H1 (cell line): ENCODE results near the gene HDLBP. TPM values are rescaled to one million over a fixed set of nuclear protein-coding genes. Genes with fewer than 3 reads are reported as not detected.

Experiments
- CTCF ChIA-PET: fragments of 300-600 bp; sonication (Branson Sonifier 250); formaldehyde crosslinking; loops from one replicate; lab custom pipeline; 2021; ENCODE audit not compliant: partially characterized antibody; lab: Charles Lee
- POLR2A ChIA-PET: fragments of 300-600 bp; sonication (Branson Sonifier 250); formaldehyde crosslinking; loops from one replicate; lab custom pipeline; 2021; ENCODE audit warnings: inconsistent platforms; ENCODE audit not compliant: partially characterized antibody; lab: Charles Lee
- DNase-seq, 2 experiments: peaks; one replicate each; pipeline versions ENCODE4 v3.0.0 to v3.0.0-alpha.2; 2010 to 2022; ENCODE audit warnings: low spot score in 2 of 2, low read depth in 1 of 2, mixed read lengths in 1 of 2
- FAIRE-seq: peaks from 2 replicates; lab custom pipeline; 2011; peaks lifted over from hg19 to GRCh38; lab: Jason Lieb, UNC
- H2AFZ ChIP-seq: 2 replicates; pipeline ENCODE4 v1.8.1; 2012; ENCODE audit warnings: low read length, inconsistent platforms
- H2AK5ac ChIP-seq: 2 replicates; pipeline ENCODE4 v1.6.1; 2013; ENCODE audit warnings: low read depth, low read length
- H2BK120ac ChIP-seq: replicated peaks from 2 replicates; pipeline ENCODE3; 2013; ENCODE audit warnings: low read depth, low read length, inconsistent platforms
- H2BK12ac ChIP-seq: 2 replicates; pipeline ENCODE4 v1.6.1; 2013; ENCODE audit warnings: low read depth, low read length
- H2BK15ac ChIP-seq: 2 replicates; pipeline ENCODE4 v1.6.1; 2013; ENCODE audit warnings: low read length
- H2BK20ac ChIP-seq: 2 replicates; pipeline ENCODE4 v1.6.1; 2013; ENCODE audit warnings: low read length
- H2BK5ac ChIP-seq: 2 replicates; pipeline ENCODE4 v1.6.1; 2013; ENCODE audit warnings: low read depth, low read length
- H3K14ac ChIP-seq: 2 replicates; pipeline ENCODE4 v1.6.1; 2013; ENCODE audit warnings: inconsistent platforms; ENCODE audit not compliant: insufficient read length
- H3K18ac ChIP-seq: 2 replicates; pipeline ENCODE4 v1.6.1; 2013; ENCODE audit warnings: low read length; ENCODE audit errors: extremely low read depth
- H3K23ac ChIP-seq: 2 replicates; pipeline ENCODE4 v1.6.1; 2013; ENCODE audit warnings: inconsistent platforms; ENCODE audit not compliant: insufficient read length
- H3K23me2 ChIP-seq: 2 replicates; pipeline ENCODE4 v1.6.1; 2013; ENCODE audit warnings: low read depth, low read length
- H3K27ac ChIP-seq: 2 replicates; pipeline ENCODE4 v1.6.1; 2011; ENCODE audit warnings: low read depth, low read length, inconsistent platforms
- H3K27me3 ChIP-seq, 4 experiments: replicated peaks in 1 of 4; 1 replicate in 1 of 4; 2 replicates in 3 of 4; pipeline versions ENCODE4 v1.6.1 to v1.8.1; 2011 to 2013; ENCODE audit warnings: low read length in 3 of 4, mild to moderate bottlenecking in 3 of 4, inconsistent platforms in 2 of 4, mixed read lengths in 2 of 4, moderate library complexity in 1 of 4; ENCODE audit not compliant: control insufficient read depth in 3 of 4, insufficient read depth in 3 of 4; ENCODE audit errors: extremely low read depth in 1 of 4
- H3K36me3 ChIP-seq, 4 experiments: 2 replicates each; pipeline versions ENCODE4 v1.6.1 to v1.8.1; 2011 to 2013; ENCODE audit warnings: mild to moderate bottlenecking in 4 of 4, low read length in 3 of 4, moderate library complexity in 2 of 4, control low read depth in 1 of 4, inconsistent platforms in 1 of 4; ENCODE audit not compliant: insufficient read depth in 4 of 4, control insufficient read depth in 2 of 4
- H3K4ac ChIP-seq: replicated peaks from 2 replicates; pipeline ENCODE3; 2013; ENCODE audit warnings: low read length, low read depth, mixed read lengths, inconsistent platforms; ENCODE audit not compliant: insufficient read length
- H3K4me1 ChIP-seq, 4 experiments: replicated peaks in 1 of 4; 1 replicate in 1 of 4; 2 replicates in 3 of 4; pipeline versions ENCODE4 v1.6.1 to v1.8.1; 2011 to 2013; ENCODE audit warnings: low read length in 3 of 4, inconsistent platforms in 2 of 4, mixed read lengths in 1 of 4; ENCODE audit not compliant: insufficient read depth in 4 of 4, control insufficient read depth in 3 of 4
- H3K4me2 ChIP-seq, 2 experiments: 2 replicates each; pipeline versions ENCODE4 v1.6.1 to v1.8.1; 2011 to 2013; ENCODE audit warnings: low read depth in 2 of 2, low read length in 2 of 2, control low read depth in 1 of 2, inconsistent platforms in 1 of 2, mild to moderate bottlenecking in 1 of 2; ENCODE audit not compliant: insufficient read depth in 1 of 2
- H3K4me3 ChIP-seq, 4 experiments: fragments of 200-600, 300-600 bp in 1 of 4; sonication (generic), shearing (Covaris generic), sonication (Bioruptor Twin) in 1 of 4; 2 replicates each; pipeline versions ENCODE4 v1.5.1 to v1.8.1; 2011 to 2016; ENCODE audit warnings: low read length in 4 of 4, low read depth in 3 of 4, control low read depth in 2 of 4, inconsistent platforms in 2 of 4, mild to moderate bottlenecking in 2 of 4, mixed read lengths in 1 of 4, moderate library complexity in 1 of 4; ENCODE audit not compliant: insufficient read depth in 2 of 4; ENCODE audit errors: extremely low read depth in 1 of 4
- H3K56ac ChIP-seq: replicated peaks from 2 replicates; pipeline ENCODE3; 2013; ENCODE audit warnings: low read depth, mild to moderate bottlenecking, mixed read lengths, low read length, inconsistent platforms; ENCODE audit not compliant: insufficient read length
- H3K79me1 ChIP-seq: 2 replicates; pipeline ENCODE4 v1.6.1; 2013; ENCODE audit warnings: low read depth, low read length, control low read depth
- H3K79me2 ChIP-seq, 2 experiments: 2 replicates each; pipeline versions ENCODE4 v1.6.1 to v1.8.1; 2012 to 2013; ENCODE audit warnings: low read length in 2 of 2, mild to moderate bottlenecking in 2 of 2, inconsistent platforms in 1 of 2; ENCODE audit not compliant: insufficient read depth in 2 of 2, control insufficient read depth in 1 of 2
- H3K9ac ChIP-seq, 4 experiments: replicated peaks in 1 of 4; 1 replicate in 1 of 4; 2 replicates in 3 of 4; pipeline versions ENCODE4 v1.6.1 to v1.8.1; 2011 to 2013; ENCODE audit warnings: low read depth in 3 of 4, low read length in 3 of 4, control low read depth in 2 of 4, mild to moderate bottlenecking in 2 of 4, moderate library complexity in 2 of 4, inconsistent platforms in 1 of 4; ENCODE audit errors: extremely low read depth in 1 of 4
- H3K9me3 ChIP-seq, 2 experiments: 2 replicates each; pipeline versions ENCODE4 v1.6.1 to v1.8.1; 2012 to 2013; ENCODE audit warnings: mild to moderate bottlenecking in 2 of 2, moderate library complexity in 2 of 2, control low read depth in 1 of 2, inconsistent platforms in 1 of 2, low read depth in 1 of 2, low read length in 1 of 2, mixed read lengths in 1 of 2; ENCODE audit not compliant: insufficient read depth in 2 of 2
- H4K20me1 ChIP-seq, 2 experiments: replicated peaks in 1 of 2; 2 replicates each; pipeline versions ENCODE3 to v1.8.1; 2011 to 2013; ENCODE audit warnings: inconsistent platforms in 2 of 2, low read length in 2 of 2, mild to moderate bottlenecking in 1 of 2; ENCODE audit not compliant: insufficient read depth in 2 of 2, control insufficient read depth in 1 of 2
- H4K5ac ChIP-seq: 2 replicates; pipeline ENCODE4 v1.6.1; 2013; ENCODE audit warnings: low read length, low read depth, mixed read lengths, inconsistent platforms; ENCODE audit not compliant: insufficient read length
- H4K8ac ChIP-seq: 2 replicates; pipeline ENCODE4 v1.8.0; 2013; ENCODE audit warnings: mild to moderate bottlenecking, moderate library complexity, low read length, inconsistent platforms; ENCODE audit not compliant: insufficient read depth; ENCODE audit errors: extremely low read depth
- H4K91ac ChIP-seq: replicated peaks from 2 replicates; pipeline ENCODE3; 2013; ENCODE audit warnings: low read length, mixed read lengths, inconsistent platforms; ENCODE audit not compliant: insufficient read length
- BACH1 ChIP-seq: IDR thresholded peaks from 2 replicates; pipeline ENCODE4 v1.6.1; 2012; ENCODE audit warnings: low read length, improper control_type of control experiment
- BCL11A ChIP-seq, 2 experiments: IDR thresholded peaks; one replicate each; pipeline ENCODE4 v1.6.1; 2011; ENCODE audit warnings: low read depth in 2 of 2, low read length in 2 of 2, mild to moderate bottlenecking in 2 of 2
- CTBP2 ChIP-seq: IDR thresholded peaks from 2 replicates; pipeline ENCODE4 v1.7.0; 2011; ENCODE audit warnings: borderline replicate concordance, mild to moderate bottlenecking, moderate library complexity, mixed read lengths, low read length; ENCODE audit not compliant: insufficient read depth, insufficient read length
- KDM1A ChIP-seq: fragments of 200-600, 300-600 bp; sonication (generic); IDR thresholded peaks from 2 replicates; pipeline ENCODE4 v1.7.1; 2016; ENCODE audit warnings: mild to moderate bottlenecking, low read length, borderline replicate concordance
- NRF1 ChIP-seq: IDR thresholded peaks from 2 replicates; pipeline ENCODE4 v1.6.1; 2011; ENCODE audit warnings: mild to moderate bottlenecking, low read depth, low read length, improper control_type of control experiment
- PHF8 ChIP-seq: fragments of 200-600 bp; sonication (generic); conservative IDR thresholded peaks from 2 replicates; pipeline ENCODE4 v1.7.1; 2012; ENCODE audit warnings: low read depth, mild to moderate bottlenecking, inconsistent platforms, low read length, moderate library complexity
- RFX5 ChIP-seq: IDR thresholded peaks from 2 replicates; pipeline ENCODE4 v1.6.1; 2011; ENCODE audit warnings: low read depth, low read length, improper control_type of control experiment, borderline replicate concordance
- SP2 ChIP-seq: IDR thresholded peaks from 2 replicates; pipeline ENCODE4 v1.6.1; 2012; ENCODE audit warnings: mild to moderate bottlenecking, low read length, inconsistent platforms
- TBP ChIP-seq: IDR thresholded peaks from 2 replicates; pipeline ENCODE4 v1.6.1; 2011; ENCODE audit warnings: low read depth, low read length, improper control_type of control experiment
- WGBS, 2 experiments: shearing (Covaris generic) in 1 of 2; methylation state at CpG; one replicate each; pipeline versions ENCODE4 v1.1.6 to v1.1.7; 2013 to 2015; ENCODE audit warnings: low lambda C conversion rate in 2 of 2, mixed read lengths in 2 of 2, inconsistent platforms in 1 of 2, low coverage in 1 of 2, missing lambda C conversion rate in 1 of 2; ENCODE audit not compliant: insufficient replicate concordance in 2 of 2, insufficient coverage in 1 of 2, insufficient read length in 1 of 2; ENCODE audit errors: extremely low coverage in 1 of 2, missing lambda C conversion rate in 1 of 2; 5-methylcytosine and 5-hydroxymethylcytosine counted together
- polyA plus RNA-seq, 7 experiments: library from polyadenylated mRNA; depleted of rRNA in 3 of 7; stranded (reverse) in 5 of 7; unstranded in 2 of 7; fragments of >200 nt in 5 of 7; fragments of 200-250 nt in 2 of 7; gene quantifications; 1 replicate in 5 of 7; 2 replicates in 1 of 7; 4 replicates in 1 of 7; pipeline versions ENCODE4 v1.2.1 to v1.2.3, GENCODE V29; 2011 to 2013; ENCODE audit warnings: missing spikeins in 2 of 7, mixed read lengths in 2 of 7
- total RNA-seq: library from RNA; stranded (reverse); fragmentation: NEBNext Ultra II Directional; extraction: Animal tissue kit (Norgen Biotek cat#: 25700); gene quantifications from 2 replicates; pipeline ENCODE4 v1.2.1, GENCODE V29; 2021
- TF ChIP-seq, protein P1 (sequence below): IDR thresholded peaks from 2 replicates; pipeline ENCODE4 v1.6.1; 2011; ENCODE audit warnings: low read depth, mild to moderate bottlenecking, low read length; ENCODE audit not compliant: insufficient read depth

HDLBP gene
- total and polyA plus RNA-seq, 2 of the 8 experiments (the other 6 are each of a cell fraction or from before 2014, with no cell fraction given), result 185 to 360 TPM

GRCh38 chr2:241227594-241227993 is 87.9 kb downstream of the HDLBP start:
- Histone ChIP-seq H2BK5ac (no peak overlapping the region), H3K14ac (no peak overlapping the region), H2BK20ac (no peak overlapping the region), H2BK120ac (no peak overlapping the region), H3K4me1 (no peaks in the 10 kb centered on the region; a peak in 1 of 7 replicates), H3K4ac (no peak overlapping the region), H3K36me3 (peaks cover 11 to 38% (median 28%) of the 10 kb centered on the region in 4 experiments; a peak in 7 of 8 replicates), H3K23me2 (no peaks in the 10 kb centered on the region), H3K27ac (no peak overlapping the region)
- no peak for FAIRE-seq
- POLR2A ChIA-PET, result interaction anchor here (0.6 to 1.3 kb wide), 3 partner anchors 11 to 131 kb away, joined by 3 read pairs; no protein-coding TSS in a partner anchor
- WGBS, 2 experiments, result 87% methylated on average over 8 of the region's 8 CpGs; no CpG with 5 or more reads in 1 of the 2 experiments
- no peak for TF ChIP-seq TBP
- no peak for TF ChIP-seq NRF1
- TF ChIP-seq, protein P1, sequence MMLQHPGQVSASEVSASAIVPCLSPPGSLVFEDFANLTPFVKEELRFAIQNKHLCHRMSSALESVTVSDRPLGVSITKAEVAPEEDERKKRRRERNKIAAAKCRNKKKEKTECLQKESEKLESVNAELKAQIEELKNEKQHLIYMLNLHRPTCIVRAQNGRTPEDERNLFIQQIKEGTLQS, result no peak
- no peak for TF ChIP-seq BCL11A (IDR thresholded peaks at IDR 0.05; ENCODE audit: low read depth in 2 of 2, low read length in 2 of 2)
- no peak for TF ChIP-seq SP2
- TF ChIP-seq PHF8, result no peak
- TF ChIP-seq CTBP2, result no peak
- no peak for TF ChIP-seq BACH1
- no peak for TF ChIP-seq KDM1A
- no peak for TF ChIP-seq RFX5
- TF ChIP-seq, all 59 proteins: peak for 0
- Histone ChIP-seq H3K4me2 (no peak overlapping the region), H2BK15ac (no peak overlapping the region), H3K18ac (no peak overlapping the region), H3K79me1 (peaks cover 3% of the 10 kb centered on the region; the same call in 1 of the 2 replicates), H4K91ac (no peak overlapping the region), H4K20me1 (peaks cover 20 to 30% of the 10 kb centered on the region in 2 experiments), H3K23ac (no peak overlapping the region), H3K9ac (no peak overlapping the region), H2AK5ac (no peak overlapping the region), H3K56ac (no peak overlapping the region), H3K27me3 (no peaks in the 10 kb centered on the region), H3K9me3 (no peaks in the 10 kb centered on the region), H2AFZ (no peak overlapping the region), H3K4me3 (no peak overlapping the region), H4K5ac (no peak overlapping the region), H4K8ac (no peak overlapping the region), H3K79me2 (no peaks in the 10 kb centered on the region), H2BK12ac (no peak overlapping the region)
- CTCF ChIA-PET, result interaction anchor here (0.9 to 1.0 kb wide), 3 partner anchors 11 to 376 kb away, joined by 3 read pairs; no protein-coding TSS in a partner anchor
- no peak for DNase-seq
